Endothelial cell of umbilical vein (primary cell): ENCODE measurements around the gene NGRN. TPM values are rescaled to one million over a fixed set of nuclear protein-coding genes. Genes with fewer than 3 reads are reported as not detected.

ENCODE experiments used
- BruUV-seq: library from RNA; stranded (reverse); fragments of 400-500 nt; replicated peaks from 2 replicates; lab custom pipeline; 2021; lab: Mats Ljungman, UMichigan
- CTCF ChIA-PET: fragments of 300-600, 350-600 bp; sonication (Branson Sonifier 250); formaldehyde crosslinking; loops from one replicate; lab custom pipeline; 2021; ENCODE audit warnings: antibody characterized with exemption, inconsistent platforms; lab: Charles Lee
- POLR2A ChIA-PET: fragments of 300-600, 350-600 bp; sonication (Branson Sonifier 250); formaldehyde crosslinking; loops from one replicate; lab custom pipeline; 2021; ENCODE audit warnings: antibody characterized with exemption, inconsistent platforms; lab: Charles Lee
- DNase-seq: peaks from one replicate; pipeline ENCODE4 v3.0.0-alpha.2; 2011; ENCODE audit warnings: low read depth, low spot score
- FAIRE-seq: peaks from 2 replicates; lab custom pipeline; 2011; peaks lifted over from hg19 to GRCh38; lab: Jason Lieb, UNC
- H2AFZ ChIP-seq: 2 replicates; pipeline ENCODE4 v1.6.0; 2012; ENCODE audit warnings: low read depth, low read length, control low read depth, inconsistent platforms
- H3K27ac ChIP-seq: 2 replicates; pipeline ENCODE4 v1.5.1; 2011; ENCODE audit warnings: low read depth, mild to moderate bottlenecking, control low read depth, low read length, moderate library complexity; ENCODE audit not compliant: insufficient read depth
- H3K27me3 ChIP-seq, 2 experiments: 2 replicates each; pipeline versions ENCODE4 v1.6.0 to v1.6.1; 2011; ENCODE audit warnings: low read length in 2 of 2, mixed read lengths in 1 of 2; ENCODE audit not compliant: control insufficient read depth in 2 of 2, insufficient read depth in 2 of 2
- H3K36me3 ChIP-seq, 2 experiments: 2 replicates in 1 of 2; 3 replicates in 1 of 2; pipeline ENCODE4 v1.5.1; 2011; ENCODE audit warnings: low read length in 2 of 2, mild to moderate bottlenecking in 1 of 2, moderate library complexity in 1 of 2; ENCODE audit not compliant: control insufficient read depth in 2 of 2, insufficient read depth in 2 of 2; ENCODE audit errors: extremely low read depth in 1 of 2
- H3K4me1 ChIP-seq: 3 replicates; pipeline ENCODE4 v1.5.1; 2011; ENCODE audit warnings: mild to moderate bottlenecking, low read length; ENCODE audit not compliant: control insufficient read depth, insufficient read depth; ENCODE audit errors: extremely low read depth
- H3K4me2 ChIP-seq: 2 replicates; pipeline ENCODE4 v1.6.1; 2011; ENCODE audit warnings: low read length, control low read depth, mixed read lengths; ENCODE audit not compliant: insufficient read depth
- H3K4me3 ChIP-seq, 3 experiments: fragments of 200-600 bp in 1 of 3; sonication (generic), shearing (Covaris generic) in 1 of 3; replicated peaks in 1 of 3; 2 replicates each; pipeline ENCODE4 v1.5.1; 2011 to 2016; ENCODE audit warnings: control low read depth in 3 of 3, low read length in 3 of 3, mild to moderate bottlenecking in 2 of 3, inconsistent platforms in 1 of 3, low read depth in 1 of 3, moderate library complexity in 1 of 3; ENCODE audit not compliant: insufficient read depth in 1 of 3
- H3K79me2 ChIP-seq: 2 replicates; pipeline ENCODE4 v1.6.0; 2012; ENCODE audit warnings: low read length, inconsistent platforms; ENCODE audit not compliant: control insufficient read depth, insufficient read depth
- H3K9ac ChIP-seq: replicated peaks from 2 replicates; pipeline ENCODE3; 2011; ENCODE audit warnings: low read length, control low read depth; ENCODE audit not compliant: insufficient read depth; ENCODE audit errors: extremely low read depth
- H3K9me1 ChIP-seq: replicated peaks from 3 replicates; pipeline ENCODE4 v1.6.0; 2011; ENCODE audit warnings: mild to moderate bottlenecking, low read length; ENCODE audit not compliant: control insufficient read depth, insufficient read depth; ENCODE audit errors: extremely low read depth
- H3K9me3 ChIP-seq: replicated peaks from 2 replicates; pipeline ENCODE4 v1.5.1; 2012; ENCODE audit warnings: low read length, inconsistent platforms; ENCODE audit not compliant: control insufficient read depth, insufficient read depth
- H4K20me1 ChIP-seq: replicated peaks from 2 replicates; pipeline ENCODE3; 2011; ENCODE audit warnings: mild to moderate bottlenecking, low read length; ENCODE audit not compliant: control insufficient read depth, insufficient read depth; ENCODE audit errors: extremely low read depth
- CTCF ChIP-seq, 2 donors: IDR thresholded peaks; 1 replicate in 1 of 2; 2 replicates in 1 of 2; pipeline ENCODE4 v1.5.1; 2011; ENCODE audit warnings: low read length in 2 of 2, mild to moderate bottlenecking in 2 of 2, moderate library complexity in 2 of 2, control low read depth in 1 of 2, inconsistent platforms in 1 of 2, low read depth in 1 of 2; ENCODE audit not compliant: insufficient read depth in 1 of 2; ENCODE audit errors: extremely low read depth in 1 of 2
- EZH2 ChIP-seq: IDR thresholded peaks from 2 replicates; pipeline ENCODE4 v1.6.1; 2012; ENCODE audit warnings: borderline replicate concordance, low read depth, mild to moderate bottlenecking, moderate library complexity, low read length, inconsistent platforms; ENCODE audit not compliant: severe bottlenecking
- FOS ChIP-seq: IDR thresholded peaks from 2 replicates; pipeline ENCODE4 v1.6.1; 2011; ENCODE audit warnings: mild to moderate bottlenecking, low read length, moderate library complexity, borderline replicate concordance; ENCODE audit not compliant: insufficient read depth
- GATA2 ChIP-seq: IDR thresholded peaks from 2 replicates; pipeline ENCODE4 v1.7.0; 2011; ENCODE audit warnings: low read depth, mild to moderate bottlenecking, moderate library complexity, mixed read lengths, low read length; ENCODE audit not compliant: insufficient read length, insufficient read depth
- JUN ChIP-seq: IDR thresholded peaks from 2 replicates; pipeline ENCODE4 v1.6.1; 2011; ENCODE audit warnings: borderline replicate concordance, low read depth; ENCODE audit not compliant: insufficient read length, insufficient read depth
- MAX ChIP-seq: IDR thresholded peaks from 2 replicates; pipeline ENCODE4 v1.6.1; 2011; ENCODE audit not compliant: insufficient read depth, insufficient read length
- MYC ChIP-seq: IDR thresholded peaks from one replicate; pipeline ENCODE4 v1.6.1; 2011; ENCODE audit warnings: mild to moderate bottlenecking, low read depth, low read length
- POLR2A ChIP-seq: IDR thresholded peaks from 2 replicates; pipeline ENCODE4 v1.6.1; 2012; ENCODE audit warnings: low read depth, mild to moderate bottlenecking, control low read depth, low read length
- POLR2AphosphoS5 ChIP-seq: IDR thresholded peaks from 2 replicates; pipeline ENCODE4 v1.6.1; 2012; ENCODE audit warnings: low read depth, mild to moderate bottlenecking, control low read depth, low read length, moderate library complexity; ENCODE audit not compliant: insufficient read depth
- dilution Hi-C: fragments of 300-500 bp; cut with MboI; formaldehyde crosslinking; loops from one replicate; pipeline ENCODE4 v1.15.0; 2019; ENCODE audit warnings: low sequenced_read_pairs; ENCODE audit not compliant: extremely low pct_ligation_motif_present
- intact Hi-C: fragments of 100-400 bp; cut with micrococcal nuclease; formaldehyde crosslinking; loops from one replicate; pipeline ENCODE4 v1.10.0; 2022
- polyA plus RNA-seq, 4 experiments: library from polyadenylated mRNA; depleted of rRNA in 3 of 4; stranded (reverse) in 3 of 4; unstranded in 1 of 4; fragments of >200 nt; gene quantifications; 2 replicates each; pipeline versions ENCODE4 v1.2.1 to v1.2.3, GENCODE V29; 2011 to 2012; ENCODE audit warnings: missing spikeins in 1 of 4
- total RNA-seq: library from RNA; stranded (reverse); gene quantifications from 2 replicates; pipeline ENCODE4 v1.2.3, GENCODE V29; 2021

The NGRN gene
- total and polyA plus RNA-seq, 2 donors (not counting 3 experiments of a cell fraction or from before 2014, with no cell fraction given) = 28.9 to 56.5 TPM

- POLR2A ChIA-PET = no interaction called here
- CTCF ChIA-PET = interaction anchor here (1.0 to 5.2 kb wide), 3 partner anchors 9 to 15 kb away, joined by 3 to 47 read pairs (median 4); no protein-coding TSS in a partner anchor
- TF ChIP-seq POLR2AphosphoS5 (no peak), EZH2 (no peak), GATA2 (no peak), FOS (no peak), MYC (no peak), JUN (no peak), CTCF (IDR thresholded peaks at IDR 0.05; ENCODE audit: extremely low read depth in 1 of 2, insufficient read depth in 1 of 2, low read depth in 1 of 2, low read length in 2 of 2) (no peak), POLR2A (no peak), MAX (no peak)
- Histone ChIP-seq H2AFZ (no peak overlapping the region), H3K9ac (no peak overlapping the region), H3K27ac (no peak overlapping the region), H3K4me2 (no peak overlapping the region), H3K4me3 (no peak overlapping the region), H3K4me1 (peaks cover 18% of the 10 kb centered on the region), H3K79me2 (peaks cover 11% of the 10 kb centered on the region), H3K9me3 (no peaks in the 10 kb centered on the region), H3K27me3 (no peaks in the 10 kb centered on the region), H3K36me3 (peaks cover 3 to 17% of the 10 kb centered on the region in 2 experiments), H3K9me1 (no peaks in the 10 kb centered on the region), H4K20me1 (no peaks in the 10 kb centered on the region)
- dilution Hi-C loops (no loop called here), intact Hi-C loops (loop anchor here (5.0 kb wide), 1 partner anchor 128 kb away; the partner anchor contains the start of gene IDH2)
- no TSS peak for BruUV-seq
- FAIRE-seq (no peak), DNase-seq (no peak)
These were observed 35.4 kb upstream of the NGRN start for GRCh38 chr15:90230071-90230494.
